Activated naive CD4-positive, alpha-beta T cell treated with anti-CD3 and anti-CD28 coated beads, Interleukin-2, amount 50 U/mL, for 24 hours (primary cell): ENCODE results near the gene USP40.
A peak's percentile ranks its signal among the peaks of the same experiment; 100 is the strongest.
"Not testable (repeated sequence)": the region's sequence is repeated elsewhere in the genome, so short reads cannot be mapped to it uniquely, and the experiment has no call there.

Experiments
- H3K27ac Mint-ChIP-seq: one replicate; pipeline ENCODE4 v1.8.0; 2021; ENCODE audit warnings: mild to moderate bottlenecking, mixed read lengths
- H3K27me3 Mint-ChIP-seq: one replicate; pipeline ENCODE4 v1.8.0; 2021; ENCODE audit warnings: mixed read lengths
- H3K36me3 Mint-ChIP-seq: one replicate; pipeline ENCODE4 v1.8.0; 2021; ENCODE audit warnings: mixed read lengths
- H3K4me1 Mint-ChIP-seq: one replicate; pipeline ENCODE4 v1.8.0; 2021; ENCODE audit warnings: mixed read lengths
- H3K4me3 Mint-ChIP-seq: one replicate; pipeline ENCODE4 v1.8.0; 2021; ENCODE audit warnings: mild to moderate bottlenecking, mixed read lengths
- H3K9me3 Mint-ChIP-seq: one replicate; pipeline ENCODE4 v1.8.0; 2021; ENCODE audit warnings: mixed read lengths

USP40 gene, protein sequence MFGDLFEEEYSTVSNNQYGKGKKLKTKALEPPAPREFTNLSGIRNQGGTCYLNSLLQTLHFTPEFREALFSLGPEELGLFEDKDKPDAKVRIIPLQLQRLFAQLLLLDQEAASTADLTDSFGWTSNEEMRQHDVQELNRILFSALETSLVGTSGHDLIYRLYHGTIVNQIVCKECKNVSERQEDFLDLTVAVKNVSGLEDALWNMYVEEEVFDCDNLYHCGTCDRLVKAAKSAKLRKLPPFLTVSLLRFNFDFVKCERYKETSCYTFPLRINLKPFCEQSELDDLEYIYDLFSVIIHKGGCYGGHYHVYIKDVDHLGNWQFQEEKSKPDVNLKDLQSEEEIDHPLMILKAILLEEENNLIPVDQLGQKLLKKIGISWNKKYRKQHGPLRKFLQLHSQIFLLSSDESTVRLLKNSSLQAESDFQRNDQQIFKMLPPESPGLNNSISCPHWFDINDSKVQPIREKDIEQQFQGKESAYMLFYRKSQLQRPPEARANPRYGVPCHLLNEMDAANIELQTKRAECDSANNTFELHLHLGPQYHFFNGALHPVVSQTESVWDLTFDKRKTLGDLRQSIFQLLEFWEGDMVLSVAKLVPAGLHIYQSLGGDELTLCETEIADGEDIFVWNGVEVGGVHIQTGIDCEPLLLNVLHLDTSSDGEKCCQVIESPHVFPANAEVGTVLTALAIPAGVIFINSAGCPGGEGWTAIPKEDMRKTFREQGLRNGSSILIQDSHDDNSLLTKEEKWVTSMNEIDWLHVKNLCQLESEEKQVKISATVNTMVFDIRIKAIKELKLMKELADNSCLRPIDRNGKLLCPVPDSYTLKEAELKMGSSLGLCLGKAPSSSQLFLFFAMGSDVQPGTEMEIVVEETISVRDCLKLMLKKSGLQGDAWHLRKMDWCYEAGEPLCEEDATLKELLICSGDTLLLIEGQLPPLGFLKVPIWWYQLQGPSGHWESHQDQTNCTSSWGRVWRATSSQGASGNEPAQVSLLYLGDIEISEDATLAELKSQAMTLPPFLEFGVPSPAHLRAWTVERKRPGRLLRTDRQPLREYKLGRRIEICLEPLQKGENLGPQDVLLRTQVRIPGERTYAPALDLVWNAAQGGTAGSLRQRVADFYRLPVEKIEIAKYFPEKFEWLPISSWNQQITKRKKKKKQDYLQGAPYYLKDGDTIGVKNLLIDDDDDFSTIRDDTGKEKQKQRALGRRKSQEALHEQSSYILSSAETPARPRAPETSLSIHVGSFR

DNA sequence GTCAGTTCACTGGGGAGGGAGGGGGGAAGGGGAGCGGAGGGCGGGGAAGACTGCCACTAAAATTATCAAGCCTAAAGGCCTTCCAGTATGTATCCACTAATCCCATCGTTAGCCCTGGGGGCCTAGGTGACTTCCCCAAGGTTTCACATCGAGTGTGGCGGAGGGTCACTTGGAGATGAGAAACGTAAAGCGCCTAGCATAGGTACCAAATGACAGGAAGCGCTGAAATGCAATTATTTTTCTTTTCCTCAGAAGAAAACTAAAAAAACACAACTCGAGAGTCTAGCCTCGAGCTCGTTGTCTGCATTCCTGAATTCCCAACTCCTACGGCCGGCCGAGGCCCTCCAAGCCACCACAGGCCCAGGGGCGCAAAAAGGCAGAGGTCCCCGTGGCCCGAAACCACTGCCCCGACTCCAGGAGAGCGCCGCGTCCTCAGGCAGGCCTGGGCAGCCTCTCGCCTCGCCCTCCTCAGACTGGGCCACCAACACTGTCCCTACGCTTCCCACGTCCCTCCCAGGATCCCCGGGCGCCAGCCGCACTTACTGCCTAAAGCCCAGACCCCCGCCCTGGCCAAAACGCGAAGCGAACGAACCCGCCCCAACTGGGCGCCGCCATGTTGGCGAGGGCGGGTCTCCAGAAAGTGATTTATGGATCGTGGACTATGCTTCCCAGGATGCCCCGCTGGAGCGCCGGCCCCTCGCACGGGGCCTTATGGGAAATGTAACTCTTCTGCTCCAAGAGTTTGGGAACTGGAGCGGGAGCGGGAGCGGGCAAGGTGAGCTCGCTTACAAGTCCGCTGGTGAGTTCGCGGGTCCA is at the start of gene USP40:
Gene USP40, minus strand, starts transcription at position 642 of the 816 bp plus-strand sequence. CDS start 1,228 bp downstream, outside the sequence.
- Mint-ChIP-seq H3K4me3 (peak within 1 kb of the TSS; percentile 95), H3K27me3 (no peaks in the 10 kb centered on the region), H3K9me3 (no peaks in the 10 kb centered on the region), H3K27ac (peak within 1 kb of the TSS; percentile 94), H3K4me1 (peaks cover 20% of the 10 kb centered on the region), H3K36me3 (peaks cover 1% of the 10 kb centered on the region)

DNA sequence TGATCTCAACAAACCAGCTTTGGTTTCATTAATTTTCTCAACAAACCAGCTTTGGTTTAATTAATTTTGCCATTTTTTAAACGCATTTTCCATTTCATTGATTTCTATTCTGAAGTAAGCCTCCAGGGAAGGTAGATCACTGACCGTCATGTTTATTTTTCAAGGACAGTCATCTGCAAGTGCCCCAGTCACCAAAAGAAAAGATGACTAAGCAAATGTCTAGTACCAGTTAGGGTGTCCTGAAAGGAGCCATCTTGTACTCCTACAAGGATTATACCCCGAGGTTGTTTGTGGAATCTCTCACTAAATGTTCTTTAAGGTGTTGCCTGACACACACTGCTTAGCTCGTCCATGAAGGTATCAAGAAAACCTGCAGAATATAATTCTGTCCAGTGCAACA is 44.7 kb upstream of the USP40 start:
- H3K4me1 Mint-ChIP-seq = no peaks in the 10 kb centered on the region
- H3K36me3 Mint-ChIP-seq = peaks cover 2% of the 10 kb centered on the region
- H3K27me3 Mint-ChIP-seq = peaks cover 15% of the 10 kb centered on the region
- H3K4me3 Mint-ChIP-seq = no peak overlapping the region
- no peak overlapping the region for H3K27ac Mint-ChIP-seq
- H3K9me3 Mint-ChIP-seq = peaks cover 11% of the 10 kb centered on the region

DNA sequence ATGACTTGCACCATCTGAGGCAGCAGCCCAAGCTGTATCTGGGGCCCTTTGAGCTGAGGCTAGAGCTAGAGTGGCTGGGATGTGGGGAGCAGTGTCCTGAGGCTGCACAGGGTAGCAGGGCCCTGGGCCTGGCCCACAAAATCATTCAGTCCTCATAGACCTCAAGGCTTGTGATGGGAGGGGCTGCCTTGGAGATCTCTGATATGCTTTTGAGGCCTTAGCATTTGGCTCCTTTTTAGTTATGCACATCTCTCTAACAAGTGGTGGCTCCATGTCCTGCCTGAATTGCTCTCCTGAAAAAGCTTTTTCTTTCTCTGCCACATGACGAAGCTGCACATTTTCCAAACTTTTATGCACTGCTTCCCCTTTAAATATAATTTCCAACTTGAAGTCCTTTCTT is 39.1 kb upstream of the USP40 start:
- Mint-ChIP-seq H3K4me1 (no peaks in the 10 kb centered on the region), H3K36me3 (no peaks in the 10 kb centered on the region), H3K9me3 (peaks cover under 1% of the 10 kb centered on the region), H3K27ac (no peak overlapping the region), H3K4me3 (no peak overlapping the region), H3K27me3 (peaks cover 10% of the 10 kb centered on the region)

DNA sequence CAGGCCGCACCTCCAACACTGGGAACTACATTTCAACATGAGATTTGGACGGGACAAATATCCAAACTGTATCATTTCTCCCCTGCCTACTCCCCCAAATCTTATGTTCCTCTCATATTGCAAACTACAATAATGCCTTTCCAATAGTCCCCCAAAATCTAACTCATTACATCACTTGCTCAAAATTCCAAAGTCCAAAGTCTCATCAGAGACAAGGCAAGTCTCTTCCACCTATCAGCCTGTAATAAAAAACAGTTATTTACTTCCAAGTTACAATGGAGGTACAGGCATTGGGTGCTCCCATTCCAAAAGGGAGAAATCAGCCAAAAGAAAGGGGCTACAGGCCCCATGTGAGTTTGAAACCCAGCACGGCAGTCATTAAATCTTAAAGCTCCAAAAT is 38.2 kb upstream of the USP40 start:
- H3K27me3 Mint-ChIP-seq = peaks cover 9% of the 10 kb centered on the region
- H3K4me1 Mint-ChIP-seq = no peaks in the 10 kb centered on the region
- no peak overlapping the region for H3K4me3 Mint-ChIP-seq
- no peaks in the 10 kb centered on the region for H3K9me3 Mint-ChIP-seq
- H3K36me3 Mint-ChIP-seq = no peaks in the 10 kb centered on the region
- H3K27ac Mint-ChIP-seq = no peak overlapping the region

DNA sequence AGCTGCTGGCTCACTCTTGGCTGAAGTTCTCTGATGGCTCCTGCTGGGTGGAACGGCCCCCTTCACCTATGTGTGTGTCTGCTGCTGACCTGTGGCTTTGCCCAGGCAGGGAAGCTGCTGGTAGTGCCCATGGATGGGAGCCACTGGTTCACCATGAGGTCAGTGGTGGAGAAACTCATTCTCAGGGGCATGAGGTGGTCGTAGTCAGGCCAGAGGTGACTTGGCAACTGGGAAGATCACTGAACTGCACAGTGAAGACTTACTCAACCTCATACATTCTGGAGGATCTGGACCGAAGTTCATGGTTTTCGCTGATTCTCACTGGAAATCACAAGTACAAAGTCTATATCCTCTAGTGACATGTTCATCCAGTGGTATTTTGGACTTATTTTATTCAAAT is 36.9 kb upstream of the USP40 start:
- H3K4me1 Mint-ChIP-seq = no peaks in the 10 kb centered on the region
- no peak overlapping the region for H3K4me3 Mint-ChIP-seq
- peaks cover 9% of the 10 kb centered on the region for H3K27me3 Mint-ChIP-seq
- no peaks in the 10 kb centered on the region for H3K36me3 Mint-ChIP-seq
- H3K27ac Mint-ChIP-seq = no peak overlapping the region
- no peaks in the 10 kb centered on the region for H3K9me3 Mint-ChIP-seq

DNA sequence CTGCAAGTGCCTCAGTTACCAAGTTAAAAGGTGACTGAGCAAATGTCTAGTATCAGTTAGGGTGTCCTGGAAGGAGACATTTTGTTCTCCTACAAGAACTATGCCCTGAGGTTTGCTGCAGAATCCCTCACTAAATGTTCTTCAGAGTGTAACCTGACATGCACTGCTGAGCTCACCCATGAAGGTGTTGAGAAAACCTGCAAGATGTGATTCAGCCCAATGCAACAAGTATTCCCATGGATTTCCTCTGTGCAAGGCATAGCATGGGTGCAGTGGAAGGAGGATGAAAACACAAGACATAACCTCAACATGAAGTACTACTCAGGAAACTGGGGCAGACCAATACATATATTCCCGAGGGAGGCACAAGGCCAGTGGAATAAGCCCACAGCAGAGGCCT is 35.5 kb upstream of the USP40 start:
- no peaks in the 10 kb centered on the region for H3K36me3 Mint-ChIP-seq
- H3K4me3 Mint-ChIP-seq = no peak overlapping the region
- no peak overlapping the region for H3K27ac Mint-ChIP-seq
- H3K9me3 Mint-ChIP-seq = no peaks in the 10 kb centered on the region
- H3K4me1 Mint-ChIP-seq = no peaks in the 10 kb centered on the region
- H3K27me3 Mint-ChIP-seq = peaks cover 9% of the 10 kb centered on the region

DNA sequence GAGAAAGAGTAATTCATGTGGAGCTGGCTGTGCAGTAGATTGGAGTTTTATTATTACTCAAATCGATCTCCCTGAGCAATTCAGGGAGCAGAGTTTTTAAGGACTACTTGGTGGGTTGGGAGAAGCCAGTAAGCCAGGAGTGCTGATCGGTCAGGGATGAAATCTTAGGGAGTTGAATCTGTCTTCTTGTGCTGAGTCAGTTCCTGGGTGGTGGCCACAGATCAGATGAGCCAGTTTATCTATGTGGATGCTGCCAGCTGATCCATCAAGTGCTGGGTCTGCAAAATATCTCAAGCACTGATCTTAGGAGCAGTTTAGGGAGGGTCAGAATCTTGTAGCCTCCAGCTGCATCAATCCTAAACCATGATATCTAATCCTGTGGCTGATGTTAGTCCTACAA is 33.8 kb upstream of the USP40 start:
- no peaks in the 10 kb centered on the region for H3K36me3 Mint-ChIP-seq
- H3K4me1 Mint-ChIP-seq = no peaks in the 10 kb centered on the region
- H3K4me3 Mint-ChIP-seq = no peak overlapping the region
- no peaks in the 10 kb centered on the region for H3K9me3 Mint-ChIP-seq
- H3K27me3 Mint-ChIP-seq = peaks cover 9% of the 10 kb centered on the region
- no peak overlapping the region for H3K27ac Mint-ChIP-seq

DNA sequence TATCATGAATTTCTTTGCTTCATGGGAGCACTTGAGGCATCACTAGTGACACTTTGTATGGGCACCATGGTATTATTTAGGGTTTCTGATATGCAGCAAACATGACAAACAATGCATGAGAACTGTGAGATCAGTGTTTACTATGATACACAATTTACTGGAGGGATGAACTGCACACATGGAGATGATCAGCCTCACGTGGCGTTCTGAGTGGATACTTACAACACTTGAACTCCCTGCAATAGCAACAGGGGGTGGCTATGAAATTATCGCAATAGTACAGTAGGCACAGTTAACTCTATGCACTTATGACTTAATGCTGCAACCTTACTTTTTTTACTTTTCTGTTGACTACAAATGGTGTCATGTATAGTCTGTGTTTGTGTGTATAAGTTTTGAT is 32.4 kb upstream of the USP40 start:
- no peaks in the 10 kb centered on the region for H3K9me3 Mint-ChIP-seq
- peaks cover 8% of the 10 kb centered on the region for H3K27me3 Mint-ChIP-seq
- no peak overlapping the region for H3K4me3 Mint-ChIP-seq
- no peaks in the 10 kb centered on the region for H3K4me1 Mint-ChIP-seq
- H3K36me3 Mint-ChIP-seq = no peaks in the 10 kb centered on the region
- H3K27ac Mint-ChIP-seq = no peak overlapping the region

DNA sequence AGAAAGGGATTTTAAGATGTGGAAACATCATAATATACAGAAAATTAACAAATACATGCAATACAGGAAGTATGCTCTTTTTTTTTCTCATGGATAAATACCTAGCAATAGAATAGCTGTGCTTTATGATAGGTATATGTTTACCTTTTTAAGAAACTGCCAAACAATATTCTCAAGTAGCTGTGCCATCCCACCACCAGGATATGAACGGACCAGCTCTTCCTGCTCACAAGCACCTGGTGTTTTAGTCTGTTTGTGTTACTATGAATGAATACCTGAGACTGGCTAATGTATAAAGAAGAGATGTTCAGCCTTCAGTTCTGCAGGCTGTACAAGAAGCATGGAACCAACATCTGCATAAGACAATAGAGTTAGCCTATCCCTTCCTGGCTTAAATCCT is 30.9 kb upstream of the USP40 start:
- Mint-ChIP-seq H3K4me3 (no peak overlapping the region), H3K36me3 (no peaks in the 10 kb centered on the region), H3K4me1 (no peaks in the 10 kb centered on the region), H3K9me3 (no peaks in the 10 kb centered on the region), H3K27ac (no peak overlapping the region), H3K27me3 (peaks cover 8% of the 10 kb centered on the region)

DNA sequence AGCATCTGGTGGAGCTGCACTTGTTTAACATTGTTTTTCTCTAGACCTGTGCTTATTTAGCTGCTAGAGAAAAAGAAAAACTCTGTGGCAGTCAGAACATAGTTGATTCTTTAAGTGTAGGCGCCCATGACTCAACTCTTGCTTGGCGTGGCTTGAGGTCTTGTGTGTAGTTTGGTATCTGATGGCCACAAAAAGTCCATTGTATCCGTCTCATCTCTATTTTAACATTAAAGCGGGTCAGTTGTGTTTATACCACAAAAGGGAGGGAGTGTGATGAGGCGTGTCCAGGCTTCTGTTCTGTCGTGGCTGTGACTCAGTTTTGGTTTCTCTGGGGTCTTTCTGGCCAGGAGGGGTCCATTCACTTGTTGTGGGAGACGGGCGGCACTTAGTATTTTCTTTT is 26.6 kb upstream of the USP40 start:
- Mint-ChIP-seq H3K4me1 (no peaks in the 10 kb centered on the region), H3K36me3 (no peaks in the 10 kb centered on the region), H3K27ac (no peak overlapping the region), H3K4me3 (no peak overlapping the region), H3K9me3 (no peaks in the 10 kb centered on the region), H3K27me3 (peaks cover 6% of the 10 kb centered on the region)

DNA sequence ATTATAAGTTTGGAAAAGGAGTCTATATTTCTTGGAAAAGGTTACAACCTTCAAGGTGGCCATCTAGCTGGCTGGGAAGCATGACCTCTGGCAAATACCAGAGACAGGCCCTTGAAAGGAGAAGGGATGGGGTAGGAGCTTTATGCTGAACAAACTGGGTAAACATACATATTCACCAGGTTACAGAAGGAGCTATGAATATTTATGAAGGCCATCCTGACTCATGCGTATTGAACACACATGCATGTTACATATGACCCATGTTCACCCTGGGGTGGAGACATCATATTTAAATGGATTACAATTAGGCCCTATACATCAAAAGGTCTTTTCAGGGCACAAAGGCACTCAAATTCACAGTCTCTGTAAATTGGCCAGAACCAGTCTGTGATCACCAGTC is 26.1 kb upstream of the USP40 start:
- H3K4me1 Mint-ChIP-seq, H3K4me3 Mint-ChIP-seq, H3K27ac Mint-ChIP-seq, H3K9me3 Mint-ChIP-seq, H3K36me3 Mint-ChIP-seq, H3K27me3 Mint-ChIP-seq: not testable (repeated sequence)

DNA sequence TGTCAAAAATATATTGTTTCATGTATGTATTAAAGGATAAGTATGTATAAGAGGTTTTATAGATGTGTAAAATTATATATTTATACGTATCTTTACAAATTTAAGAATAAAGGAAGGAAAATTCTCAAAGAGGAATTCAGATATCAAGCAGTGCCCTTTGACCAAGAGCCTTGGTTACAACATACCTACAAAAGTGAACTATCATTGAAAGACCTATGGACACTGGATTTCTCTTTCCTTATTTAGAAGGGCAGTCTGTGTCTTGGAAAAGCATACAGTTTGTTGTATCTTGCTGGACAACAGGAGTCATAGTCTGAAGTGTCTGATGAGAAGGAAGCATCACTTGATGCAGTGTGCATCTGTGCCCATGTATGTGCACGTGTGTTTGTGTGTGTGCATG is 21.8 kb upstream of the USP40 start:
- H3K27ac Mint-ChIP-seq = no peak overlapping the region
- H3K4me1 Mint-ChIP-seq = no peaks in the 10 kb centered on the region
- H3K9me3 Mint-ChIP-seq = no peaks in the 10 kb centered on the region
- H3K4me3 Mint-ChIP-seq = no peak overlapping the region
- peaks cover 14% of the 10 kb centered on the region for H3K27me3 Mint-ChIP-seq
- H3K36me3 Mint-ChIP-seq = peaks cover 3% of the 10 kb centered on the region

DNA sequence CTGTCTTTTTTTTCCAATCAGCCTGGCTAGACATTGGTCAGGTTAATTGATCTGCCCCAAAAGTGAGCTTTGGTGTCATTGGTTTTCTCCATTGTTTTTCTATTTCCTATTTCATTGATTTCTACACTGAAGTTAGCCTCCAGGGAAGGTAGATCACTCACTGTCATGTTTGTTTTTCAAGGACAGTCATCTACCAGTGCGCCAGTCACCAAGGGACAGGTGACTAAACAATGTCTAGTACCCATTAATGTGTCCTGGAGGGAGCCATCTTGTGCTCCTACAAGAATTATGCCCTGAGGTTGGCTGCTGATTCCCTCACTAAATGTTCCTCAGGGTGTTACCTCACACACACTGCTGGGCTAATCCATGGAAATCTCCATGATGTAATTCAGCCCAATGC is 17.6 kb upstream of the USP40 start:
- H3K27me3 Mint-ChIP-seq = peaks cover 8% of the 10 kb centered on the region
- no peaks in the 10 kb centered on the region for H3K9me3 Mint-ChIP-seq
- no peak overlapping the region for H3K27ac Mint-ChIP-seq
- H3K4me1 Mint-ChIP-seq = no peaks in the 10 kb centered on the region
- no peak overlapping the region for H3K4me3 Mint-ChIP-seq
- peaks cover 3% of the 10 kb centered on the region for H3K36me3 Mint-ChIP-seq

DNA sequence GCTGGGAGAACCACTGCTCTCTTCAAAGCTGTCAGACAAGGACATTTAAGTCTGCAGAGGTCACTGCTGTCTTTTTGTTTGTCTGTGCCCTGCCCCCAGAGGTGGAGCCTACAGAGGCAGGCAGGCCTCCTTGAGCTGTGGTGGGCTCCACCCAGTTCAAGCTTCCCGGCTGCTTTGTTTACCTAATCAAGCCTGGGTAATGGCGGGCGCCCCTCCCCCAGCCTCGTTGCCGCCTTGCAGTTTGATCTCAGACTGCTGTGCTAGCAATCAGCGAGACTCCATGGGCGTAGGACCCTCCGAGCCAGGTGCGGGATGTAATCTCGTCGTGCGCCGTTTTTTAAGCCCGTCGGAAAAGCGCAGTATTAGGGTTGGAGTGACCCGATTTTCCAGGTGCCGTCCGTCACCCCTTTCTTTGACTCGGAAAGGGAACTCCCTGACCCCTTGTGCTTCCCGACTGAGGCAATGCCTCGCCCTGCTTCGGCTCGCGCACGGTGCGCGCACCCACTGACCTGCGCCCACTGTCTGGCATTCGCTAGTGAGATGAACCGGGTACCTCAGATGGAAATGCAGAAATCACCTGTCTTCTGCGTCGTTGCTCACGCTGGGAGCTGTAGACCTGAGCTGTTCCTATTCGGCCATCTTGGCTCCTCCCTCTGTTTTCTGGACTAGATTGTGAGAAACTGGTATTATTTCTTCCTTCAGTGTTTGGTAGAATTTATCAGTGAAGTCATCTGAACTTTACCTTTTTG is 16.8 kb upstream of the USP40 start:
- not testable (repeated sequence) for H3K4me1 Mint-ChIP-seq, H3K4me3 Mint-ChIP-seq, H3K27ac Mint-ChIP-seq, H3K36me3 Mint-ChIP-seq, H3K27me3 Mint-ChIP-seq, H3K9me3 Mint-ChIP-seq
